ENCODE data around the gene PLCB2.

The PLCB2 gene

DNA sequence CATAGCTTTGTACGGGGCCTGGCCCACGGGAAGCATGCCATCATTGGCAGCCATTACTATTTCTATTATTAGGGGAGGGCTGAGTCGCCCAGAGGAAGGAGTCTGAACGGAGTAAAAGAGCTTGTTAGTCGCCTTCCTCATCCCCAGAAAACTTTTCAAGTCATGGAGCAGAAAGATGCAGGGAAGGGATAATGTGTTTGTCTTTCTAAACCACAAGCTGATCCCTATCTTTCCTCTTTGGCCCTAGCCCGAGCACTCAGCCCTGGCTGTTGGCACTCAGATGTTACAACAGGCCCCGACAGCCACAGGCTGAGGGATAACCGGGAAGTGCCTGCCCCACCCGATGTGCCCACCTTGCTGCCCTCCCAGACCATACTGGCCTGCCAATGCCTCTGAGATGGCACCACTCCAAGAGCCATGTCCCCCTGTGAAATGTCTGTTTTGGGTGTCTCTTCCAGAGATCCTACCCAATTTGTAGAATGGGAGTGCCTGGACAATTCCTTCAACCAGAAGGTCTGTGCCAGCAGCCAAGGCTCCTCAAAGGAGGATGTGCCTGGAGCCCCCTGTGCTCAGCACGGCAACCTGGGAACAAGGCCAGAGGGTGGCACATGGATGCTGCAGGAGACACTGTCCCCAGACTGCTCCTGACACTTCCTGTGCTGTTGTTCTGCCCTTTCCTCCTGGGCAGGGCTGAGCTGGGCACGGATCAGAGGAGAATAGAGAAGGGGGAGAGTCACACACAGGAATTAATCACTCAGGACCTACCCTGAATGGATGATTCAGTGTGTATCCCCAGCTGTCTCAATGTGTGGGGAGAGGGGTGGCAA, 58.0 kb downstream of the PLCB2 start:
- no peak for DNase-seq (ENCODE audit: low read depth)

DNA sequence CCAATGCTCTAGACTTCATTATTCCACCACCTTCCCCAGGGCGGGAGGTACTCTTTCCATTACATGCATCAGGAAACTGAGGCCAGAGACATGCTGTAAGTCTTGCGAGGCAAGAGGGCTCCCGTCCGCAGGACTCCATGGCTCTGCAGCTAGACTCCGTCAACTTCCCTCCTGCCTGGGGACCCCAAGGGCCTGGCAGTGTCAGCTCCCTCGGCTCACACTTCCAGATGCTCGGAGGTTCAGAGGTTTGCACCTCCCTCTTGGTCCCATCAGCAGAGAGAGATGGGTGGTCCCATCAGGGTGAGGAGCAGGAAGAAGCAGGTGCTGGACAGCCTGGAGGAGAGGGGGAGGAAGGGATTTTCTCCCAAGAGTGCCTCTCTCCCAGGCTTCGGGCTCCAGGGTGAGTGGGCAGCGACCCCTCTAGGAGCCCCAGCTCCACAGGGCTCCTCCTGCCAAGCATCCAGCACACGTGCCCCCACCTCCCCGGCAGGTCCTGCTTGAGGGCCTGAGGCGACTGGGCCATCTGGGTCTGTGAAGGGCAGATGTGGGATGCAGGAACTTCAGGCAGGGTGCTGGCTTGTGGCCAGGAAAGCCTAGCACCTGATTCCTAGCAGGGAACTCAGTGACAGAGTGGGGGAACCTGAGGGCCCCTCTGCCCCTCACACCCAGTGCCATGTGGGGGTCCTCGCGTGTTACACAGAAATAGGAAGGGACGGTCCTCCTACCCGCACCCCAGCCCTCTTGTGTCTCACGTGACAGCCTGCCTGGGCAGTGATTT, 59.5 kb downstream of the PLCB2 start:
- no peak for DNase-seq (ENCODE audit: low read depth)

DNA sequence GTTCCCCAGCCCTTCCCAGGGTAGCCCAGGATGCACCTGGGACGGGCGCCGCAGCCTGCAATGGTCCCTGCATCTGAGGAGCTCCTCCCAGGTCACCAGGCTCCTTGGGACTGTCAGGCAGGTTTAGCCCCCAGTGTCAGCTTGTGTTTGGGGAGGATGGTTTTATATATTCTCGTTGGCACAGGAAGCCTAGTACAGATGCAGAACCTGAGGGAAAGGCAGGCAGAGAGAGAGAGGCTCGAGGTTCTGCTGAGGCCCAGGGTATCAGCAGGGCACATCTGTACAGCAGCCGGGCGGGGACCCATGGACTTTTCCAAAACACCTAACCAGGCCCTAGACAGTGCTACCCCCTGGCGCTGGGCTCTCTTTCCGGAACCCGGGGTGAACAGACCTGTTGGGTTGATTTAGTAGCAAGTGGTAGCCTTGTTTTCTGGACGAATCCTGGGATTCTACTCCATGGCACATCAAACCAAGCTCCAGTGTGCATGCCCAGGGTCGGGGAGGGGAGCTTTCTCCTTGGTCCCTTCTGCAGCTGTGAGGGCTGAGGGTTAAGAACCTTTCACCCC, 60.2 kb downstream of the PLCB2 start:
- DNase-seq (ENCODE audit: low read depth): no peak

DNA sequence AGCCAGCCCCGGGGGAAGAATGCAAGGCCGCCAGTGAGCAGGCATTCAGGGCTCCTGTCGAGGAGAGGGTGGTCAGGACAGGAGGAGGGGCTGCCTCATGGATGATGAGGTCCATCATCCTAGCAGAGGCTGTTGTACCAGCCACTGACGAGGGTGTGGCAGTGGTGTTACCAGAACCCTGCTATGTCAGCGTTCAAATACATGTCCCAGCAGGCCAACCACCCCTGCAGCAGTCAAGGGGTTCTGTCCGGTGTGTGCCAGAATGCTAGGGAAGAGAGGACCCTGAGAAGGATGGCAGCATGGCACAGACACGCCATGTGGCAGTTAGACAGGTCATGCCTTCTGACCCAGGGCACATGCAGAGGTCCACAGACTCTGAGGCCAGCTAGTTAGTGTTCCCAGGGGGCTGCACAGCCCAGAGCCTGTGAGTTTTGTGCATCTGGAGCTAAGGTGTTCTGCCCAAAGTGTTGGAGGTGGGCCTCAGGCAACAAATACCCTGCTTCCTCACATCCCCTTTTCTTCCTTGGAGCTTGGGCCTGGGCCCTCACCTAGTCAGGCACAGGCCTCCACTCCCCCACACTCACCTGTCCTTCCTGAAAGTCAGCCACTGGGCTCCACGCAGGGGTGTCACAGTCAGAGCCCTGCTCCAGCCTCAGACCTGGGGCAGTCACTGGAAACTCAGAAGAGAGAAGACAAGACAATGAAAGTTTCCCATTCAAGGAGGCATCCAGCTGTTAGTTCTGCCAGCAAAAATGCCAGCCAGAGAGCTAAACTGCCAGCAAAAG, 61.0 kb downstream of the PLCB2 start:
- no peak for DNase-seq (ENCODE audit: low read depth)

DNA sequence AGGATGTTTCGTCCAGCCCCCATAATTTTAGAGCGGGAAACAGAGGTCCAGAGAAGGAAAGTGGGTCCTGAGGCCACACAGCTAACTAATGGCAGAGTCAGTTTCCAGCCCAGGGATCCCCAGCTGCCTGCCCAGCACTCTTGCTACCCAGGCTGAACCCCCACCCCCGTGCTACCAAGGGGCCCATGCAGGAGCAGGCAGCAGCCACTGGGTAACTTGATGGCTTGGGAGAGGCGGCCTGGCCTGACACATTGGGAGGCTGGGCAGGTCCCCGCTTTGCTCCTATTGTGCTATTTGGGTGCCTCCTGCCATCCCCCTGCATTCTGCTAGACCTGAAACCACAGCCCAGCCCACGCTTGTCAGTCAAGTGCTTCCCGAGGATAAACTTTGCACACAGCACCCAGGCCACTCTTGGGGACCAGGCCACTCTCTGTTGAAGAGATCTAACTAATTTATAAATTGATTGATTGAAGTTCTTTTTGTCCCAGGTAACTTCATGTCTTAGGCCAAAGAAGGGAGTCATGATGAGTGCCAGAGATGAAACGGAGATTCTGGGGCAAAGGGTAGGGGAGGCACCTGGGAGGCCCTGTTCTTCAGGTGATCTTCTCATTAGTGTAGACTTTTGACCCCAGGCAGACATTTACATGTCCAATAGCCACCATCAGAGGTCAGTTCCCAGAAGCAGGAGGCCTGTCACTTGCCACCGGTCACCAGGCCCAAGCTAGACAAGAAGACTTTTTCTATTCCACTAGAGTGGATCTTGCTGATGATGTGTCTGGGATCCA, 61.9 kb downstream of the PLCB2 start:
- DNase-seq (ENCODE audit: low read depth): no peak

DNA sequence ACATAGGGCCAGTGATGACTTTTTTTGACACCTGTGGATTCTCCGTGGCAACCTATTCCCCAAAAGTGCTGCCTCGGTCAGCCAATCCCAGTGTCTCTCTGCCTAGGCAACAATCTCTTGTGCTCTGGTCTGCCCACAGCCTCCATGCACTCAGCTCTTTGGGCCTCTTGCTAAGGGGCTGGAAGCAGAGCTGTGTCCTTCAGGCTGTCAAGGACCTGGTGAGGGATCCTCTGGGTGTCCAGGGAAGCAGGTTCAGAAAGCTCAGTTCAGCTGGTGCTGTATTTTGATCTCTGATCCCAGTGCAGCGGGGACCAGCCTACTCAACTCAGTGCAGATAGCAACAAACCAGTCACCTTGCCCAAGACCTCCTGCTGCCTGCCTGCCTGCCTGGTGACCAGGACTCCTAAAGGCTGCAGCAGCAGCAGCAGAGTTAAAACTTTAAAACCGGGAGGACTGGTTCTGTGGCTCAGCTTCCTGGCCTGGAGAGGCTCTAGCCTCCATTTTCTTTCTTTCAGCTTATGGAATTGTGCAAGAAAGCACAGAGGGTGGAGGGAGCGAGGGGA, 62.7 kb downstream of the PLCB2 start:
- no peak for DNase-seq (ENCODE audit: low read depth)

DNA sequence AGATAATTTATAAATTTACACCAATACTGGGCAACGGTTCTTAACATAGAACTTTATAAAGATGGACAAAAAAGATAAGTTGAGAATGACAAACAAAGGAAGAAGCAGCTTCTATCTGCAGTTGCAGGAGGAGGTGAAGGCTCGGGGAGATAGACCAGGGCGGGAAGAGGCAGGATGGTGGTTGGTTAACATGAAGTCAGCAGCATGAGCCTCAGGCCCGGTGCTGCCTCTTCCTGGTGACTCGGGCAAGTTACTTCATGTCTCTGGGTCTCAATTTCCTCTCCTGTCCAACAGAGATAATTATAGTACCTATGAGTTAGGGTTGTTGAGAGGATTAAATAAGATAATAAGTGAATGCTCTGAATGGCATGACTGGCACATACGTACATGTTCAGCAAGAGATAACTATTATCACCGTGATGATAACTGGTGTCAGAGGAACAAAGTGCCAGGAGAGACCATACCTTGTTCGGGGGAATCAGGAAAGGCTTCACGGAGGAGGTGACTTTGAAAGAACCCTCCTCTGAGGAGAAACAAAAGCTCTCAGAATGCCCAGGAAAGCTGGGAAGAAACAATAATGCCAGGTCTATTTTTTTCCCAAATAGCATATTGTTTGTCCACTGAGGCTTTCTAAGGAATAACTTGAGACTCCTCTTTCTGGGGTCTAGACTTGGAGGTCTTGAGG, 64.5 kb downstream of the PLCB2 start:
- DNase-seq (ENCODE audit: low read depth): no peak

DNA sequence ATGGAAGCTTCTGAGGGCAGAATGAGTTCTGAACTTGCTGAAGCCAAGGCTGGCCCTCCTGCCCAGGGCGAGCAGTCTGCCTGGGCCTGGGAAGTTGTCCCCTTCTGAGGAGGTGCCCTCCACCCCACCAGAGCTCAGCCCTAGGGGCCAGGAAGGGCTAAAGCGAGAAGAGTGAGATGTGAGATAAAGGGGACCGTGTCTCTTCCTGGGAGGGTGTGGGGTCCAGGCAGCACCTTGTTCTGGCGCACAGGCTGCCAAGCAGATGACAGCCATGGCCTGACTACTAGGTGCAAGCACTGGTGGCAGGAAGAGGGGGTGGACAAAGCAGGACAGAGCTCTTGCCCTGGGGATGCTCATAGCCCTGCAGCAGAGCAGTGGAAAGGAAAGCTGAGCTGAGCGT, 65.1 kb downstream of the PLCB2 start:
- no peak for DNase-seq (ENCODE audit: low read depth)

DNA sequence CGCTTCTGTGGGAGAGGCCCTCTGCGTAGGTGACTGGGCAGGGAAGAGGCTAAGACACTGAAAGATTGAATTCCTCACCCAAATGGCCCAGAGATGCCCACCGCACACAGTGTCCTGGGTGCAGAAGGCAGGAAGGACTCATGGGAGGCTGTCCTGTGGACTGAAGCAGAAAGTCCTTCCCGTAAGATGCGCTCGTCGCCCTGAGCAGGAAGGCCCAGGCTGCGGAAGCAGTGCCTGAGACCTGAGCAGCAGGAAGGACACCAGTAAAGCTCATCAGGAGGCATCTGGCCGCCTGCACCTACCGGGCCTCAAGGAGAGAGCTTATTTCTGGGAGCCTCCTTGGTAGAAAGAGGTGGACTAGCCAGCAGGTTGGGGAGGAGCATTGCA, 65.5 kb downstream of the PLCB2 start:
- DNase-seq (ENCODE audit: low read depth): no peak

DNA sequence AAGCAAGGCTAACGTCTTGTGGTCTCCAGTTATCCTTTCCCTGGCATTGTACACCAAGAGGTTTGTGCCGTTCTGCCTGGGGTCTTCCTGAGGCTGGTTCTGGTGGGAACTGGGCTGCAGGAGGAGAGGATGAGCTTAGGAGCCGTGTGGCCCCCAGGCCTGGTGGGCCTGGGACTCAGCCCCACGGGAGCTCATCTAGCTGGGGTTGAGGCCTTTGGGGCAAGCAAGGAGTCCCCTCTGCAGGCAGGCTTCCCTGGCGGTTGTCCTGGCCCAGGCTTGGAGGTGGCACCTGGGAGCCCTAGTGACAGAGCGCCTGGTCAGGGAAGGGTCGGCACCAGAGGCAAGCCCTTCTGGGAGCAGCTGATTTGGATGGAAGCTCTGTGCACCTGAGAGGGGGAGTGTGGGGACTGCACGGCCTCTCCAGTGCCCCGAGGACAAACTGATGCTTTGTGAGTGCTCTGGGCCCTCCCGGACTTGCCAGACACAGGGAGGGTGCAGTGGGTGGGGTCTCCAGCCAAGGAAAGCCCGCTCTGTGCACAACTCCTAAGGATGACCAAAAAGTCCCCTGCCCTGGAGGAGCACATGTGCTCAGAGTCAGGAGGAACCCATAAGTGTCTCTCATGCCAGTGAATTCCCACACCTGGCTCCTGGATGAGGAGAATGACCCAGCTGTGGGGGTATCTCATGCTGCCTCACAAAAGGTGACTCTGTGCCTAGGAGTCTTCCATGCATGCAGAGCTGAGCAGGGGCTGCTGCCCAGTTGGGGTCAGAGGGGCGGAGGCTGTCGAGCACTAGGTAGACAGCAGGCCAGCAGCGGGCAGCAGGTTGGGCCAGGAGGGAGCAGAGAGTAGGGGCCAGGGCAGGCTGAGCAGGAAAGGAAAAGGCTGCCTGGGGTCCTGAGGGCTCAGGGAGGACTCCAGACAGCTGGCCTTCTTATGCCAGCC, 66.2 kb downstream of the PLCB2 start:
- DNase-seq (ENCODE audit: low read depth): no peak

DNA sequence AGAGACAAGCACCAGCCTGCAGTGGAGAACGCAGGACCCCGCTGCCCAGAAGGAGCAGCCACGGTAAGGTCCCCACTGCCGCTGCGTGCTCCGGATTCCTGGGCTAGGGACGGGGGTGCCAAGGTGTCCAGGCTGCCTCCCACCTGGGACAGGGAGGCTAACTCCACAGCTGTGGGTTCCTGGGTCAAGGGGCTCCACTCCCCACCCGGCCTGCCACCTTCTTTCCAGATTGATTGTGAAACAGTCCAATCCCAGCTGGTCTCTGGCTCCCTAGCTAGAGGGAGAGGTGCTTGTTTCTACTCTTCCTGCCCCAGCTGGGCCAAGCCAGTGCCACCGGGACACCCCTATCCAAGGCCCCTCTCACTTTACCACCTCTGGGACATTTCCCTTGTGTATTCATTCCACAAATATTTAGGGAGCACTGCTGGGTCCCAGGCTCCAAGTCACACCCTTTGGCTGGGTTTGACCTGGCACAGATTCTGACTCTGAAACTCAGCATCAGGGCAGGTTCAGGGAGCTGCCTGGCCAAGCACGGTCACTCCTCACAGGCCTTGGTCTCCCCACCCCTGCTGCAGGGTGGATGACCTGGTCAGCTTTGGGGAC, 67.0 kb downstream of the PLCB2 start:
- no peak for DNase-seq (ENCODE audit: low read depth)

DNA sequence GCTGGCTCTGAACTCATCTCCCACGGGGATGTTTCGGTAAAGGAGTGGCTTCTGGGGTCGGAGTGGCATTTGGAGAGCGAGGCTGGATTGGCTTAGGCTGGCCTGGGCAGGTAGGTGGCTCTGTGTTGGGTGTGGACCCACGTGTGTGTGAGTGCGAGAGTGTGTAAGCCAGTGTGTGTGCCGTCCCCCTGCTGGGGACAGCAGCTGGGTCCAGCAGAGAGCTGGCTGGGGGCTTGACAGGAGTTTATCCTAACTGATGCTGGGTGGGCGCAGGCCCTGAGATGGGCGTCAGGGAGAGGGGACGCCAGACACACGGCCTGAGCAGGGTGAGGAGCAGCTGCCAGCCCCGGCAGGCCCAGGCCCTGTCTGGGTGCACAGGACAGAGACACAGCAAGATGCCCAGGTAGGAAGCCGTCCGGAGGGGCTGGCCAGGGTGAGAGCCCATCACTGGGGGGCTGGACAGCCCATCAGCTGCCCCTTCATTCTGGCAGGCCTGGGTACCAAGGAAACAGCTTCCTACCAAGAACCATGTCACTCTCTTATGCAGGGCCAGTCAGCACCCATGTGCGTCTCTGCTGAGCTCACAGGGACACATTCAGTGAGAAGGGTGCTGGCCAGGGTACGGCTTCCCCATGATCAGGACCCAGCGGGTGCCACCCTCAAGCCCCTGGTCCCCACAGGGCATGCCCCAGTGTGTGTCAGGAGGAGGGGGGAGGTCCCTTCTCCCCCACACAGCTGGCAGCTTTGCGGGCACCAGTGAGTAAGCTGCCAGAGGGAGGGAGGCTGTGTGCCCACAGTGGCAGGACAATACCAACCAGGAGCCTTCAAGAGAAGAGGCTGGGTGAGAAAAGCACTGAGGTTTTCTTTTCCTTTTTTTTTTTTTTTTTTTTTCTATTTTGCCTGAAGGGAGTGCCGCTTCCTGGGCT, 67.8 kb downstream of the PLCB2 start:
- DNase-seq (ENCODE audit: low read depth): no peak

DNA sequence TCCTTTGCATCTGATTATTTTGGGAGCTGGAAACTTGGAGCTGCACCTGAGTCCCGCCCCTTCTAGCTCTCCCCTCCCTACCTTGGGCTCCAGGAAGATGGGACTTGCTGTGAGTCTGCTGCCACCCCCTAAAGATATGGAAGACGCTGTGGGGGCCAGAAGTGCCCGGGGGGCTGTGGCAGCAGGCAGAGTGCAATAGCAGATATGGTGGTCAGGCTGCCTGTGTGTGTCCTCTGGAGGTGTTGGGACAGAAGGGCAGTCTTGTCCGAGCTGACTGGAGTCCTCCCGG, 68.4 kb downstream of the PLCB2 start:
- DNase-seq (ENCODE audit: low read depth): no peak

DNA sequence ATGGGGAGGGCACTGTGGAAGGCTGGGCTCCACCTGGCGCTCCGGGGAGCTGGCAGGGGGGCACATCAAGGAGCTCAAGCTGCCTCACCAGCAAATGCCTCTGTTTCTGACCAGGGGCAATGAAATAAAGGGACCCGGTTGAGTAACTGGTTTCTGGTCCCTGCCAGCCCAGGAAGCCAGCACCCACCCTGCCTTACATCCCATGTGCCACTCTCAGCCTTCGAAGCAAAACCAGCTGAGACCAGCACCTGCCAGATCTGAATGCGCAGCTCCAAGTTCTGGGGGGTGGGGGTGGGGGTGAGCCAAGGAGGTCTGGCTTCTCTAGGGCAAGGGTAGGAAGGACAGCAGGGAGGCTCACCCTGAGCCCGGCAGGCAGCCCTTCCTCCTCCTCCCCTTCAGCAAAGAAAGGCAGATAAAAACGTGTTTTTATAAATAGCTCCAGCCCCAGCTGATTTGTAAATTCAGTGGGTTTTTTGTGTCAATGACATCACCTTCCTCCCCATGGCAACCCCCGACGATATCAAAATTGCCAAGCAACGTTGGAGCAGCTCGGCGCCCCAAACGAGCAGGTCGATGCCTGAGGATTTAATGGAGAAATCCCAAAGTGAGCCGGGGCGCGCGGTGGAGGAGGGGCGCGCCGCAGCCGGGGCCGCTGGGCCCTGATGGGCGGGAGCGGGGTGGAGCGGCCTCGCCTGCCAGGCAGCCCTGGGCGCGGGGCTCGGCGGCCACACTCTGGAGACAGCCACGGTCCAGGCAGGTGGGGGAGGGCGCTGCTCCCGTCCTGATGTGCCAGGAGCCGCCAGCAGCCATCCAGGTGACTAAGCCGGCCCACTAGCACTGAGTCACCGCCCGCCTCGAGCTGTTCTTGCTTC, 69.0 kb downstream of the PLCB2 start, which contains the start of gene PAK6:
Gene PAK6, plus strand, starts transcription at position 532 of the 872 bp plus-strand sequence. CDS start 25,723 bp downstream, outside the sequence.
- DNase-seq (ENCODE audit: low read depth): no peak
